Measurements from ENCODE around the gene LRP8. TPM values are rescaled to one million over a fixed set of nuclear protein-coding genes. Genes with fewer than 3 reads are reported as not detected.

The LRP8 gene
- 43.8 to 54.8 TPM (median 52.5 TPM) in 5 replicates for total RNA-seq (2022; extraction: Qiagen RNA extraction; ENCODE audit: low read depth)

GRCh38 chr1:53328009-53328461 is at the start of gene LRP8:
Gene LRP8 (minus strand): TSS chr1:53328070. CDS start chr1:53327912, 158 bp downstream.

DNA sequence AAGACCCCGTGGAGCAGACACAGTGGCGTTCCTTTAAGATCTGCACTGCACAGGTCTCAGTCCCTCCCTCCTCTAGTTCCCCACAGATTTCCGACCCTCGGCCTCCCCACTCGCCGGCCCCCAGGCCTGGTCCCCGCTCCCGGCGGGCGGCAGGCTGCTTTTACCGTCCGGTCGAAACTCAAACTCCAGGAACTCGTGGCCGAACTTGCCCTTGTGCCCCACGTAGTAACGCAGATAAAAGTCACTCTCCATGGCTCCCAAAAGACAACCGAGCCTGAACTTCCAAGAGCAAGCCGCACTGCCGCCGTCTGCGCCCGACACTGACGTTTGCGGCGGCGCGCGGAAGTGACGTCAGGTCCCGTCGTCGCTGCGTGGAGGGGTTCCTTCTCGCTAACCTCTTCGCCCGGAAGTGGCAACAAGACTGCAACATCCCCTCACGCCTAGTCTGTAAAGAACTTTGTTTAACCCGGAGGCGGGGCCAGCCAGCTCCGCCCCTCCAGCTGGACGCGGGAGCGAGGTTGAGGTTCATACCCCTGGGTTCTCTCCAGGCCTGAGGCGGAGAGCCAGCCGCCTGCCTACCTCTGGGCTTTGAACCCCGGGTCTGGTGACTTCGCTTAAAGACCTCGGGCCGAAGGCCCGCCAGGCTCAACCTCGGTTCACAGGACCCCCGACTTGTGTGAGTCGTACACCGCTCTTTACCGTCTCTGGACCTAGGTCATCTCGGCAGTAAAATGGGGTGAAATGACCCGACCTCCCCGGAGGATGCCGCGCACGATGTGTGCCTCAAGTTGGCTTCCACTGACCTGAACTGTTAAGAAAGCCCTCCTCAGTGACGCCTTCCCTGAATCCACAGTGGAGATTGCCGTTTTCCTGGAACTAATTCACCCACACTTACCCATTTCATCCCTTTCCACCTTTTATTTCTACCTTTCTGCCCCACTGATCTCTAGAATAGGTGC is 89.4 kb downstream of the LRP8 start, which contains the start of gene MAGOH:
TSS of gene MAGOH (minus strand) at position 322 of the 959 bp plus-strand sequence. CDS start at position 252, 70 bp downstream.

DNA sequence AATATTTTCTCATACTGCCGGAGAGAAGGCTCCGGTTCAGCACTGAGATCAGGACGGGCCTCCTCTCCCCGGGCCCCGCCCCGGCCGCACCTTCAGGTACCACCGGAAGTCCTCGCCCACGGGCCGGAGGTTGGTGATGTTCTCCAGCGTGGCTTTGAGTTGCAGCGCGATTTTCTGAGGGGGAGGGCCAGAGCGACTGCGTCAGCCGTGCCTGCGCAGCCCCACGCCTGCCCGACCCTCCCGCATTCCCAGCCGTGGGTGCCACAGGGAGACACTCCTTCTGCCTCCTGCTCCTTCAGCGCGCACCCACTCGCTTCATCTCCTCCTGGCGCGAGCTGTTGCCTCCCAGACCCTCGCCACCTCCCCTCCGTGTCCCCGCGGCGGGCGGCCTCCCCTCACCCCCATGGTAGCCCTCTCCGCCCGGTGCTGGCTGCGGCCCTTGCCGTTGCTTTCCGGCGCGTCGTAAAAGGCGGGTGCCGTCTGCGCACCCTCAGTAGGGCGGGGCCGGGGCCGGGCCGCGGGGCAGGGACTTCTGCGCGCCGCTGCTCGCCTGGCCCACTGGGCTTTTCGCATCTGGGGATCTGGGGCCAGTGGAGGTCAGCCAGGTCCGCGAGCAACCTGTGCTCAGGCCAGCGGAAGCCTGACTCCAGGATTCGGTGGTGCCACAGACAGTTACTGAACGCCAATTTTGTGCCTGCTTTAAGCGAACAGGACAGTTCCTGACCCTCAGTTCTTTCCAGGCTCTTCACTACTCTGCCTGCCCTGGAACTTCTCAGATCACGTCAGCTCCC is 107.5 kb downstream of the LRP8 start, which contains the start of gene CZIB:
TSS of gene CZIB (minus strand) at position 464 of the 791 bp plus-strand sequence. CDS start at position 405, 59 bp downstream.

GRCh38 chr1:53196485-53197290 is 131.2 kb downstream of the LRP8 start, which contains the start of gene CPT2:
Gene CPT2 (plus strand): TSS chr1:53196824. CDS start chr1:53196944, 120 bp downstream.

Other genes with a start within 250 kb of the LRP8 start
- 0.04 TPM in 1 of 5 replicates, not detected in the others for gene SLC1A7, start 185.4 kb downstream of the LRP8 start, total RNA-seq (2022; extraction: Qiagen RNA extraction; ENCODE audit: low read depth)
- 8.2 to 10.2 TPM (median 8.8 TPM) in 5 replicates for gene CPT2, start 131.2 kb downstream of the LRP8 start, total RNA-seq (2022; extraction: Qiagen RNA extraction; ENCODE audit: low read depth)
- gene CZIB, start 107.4 kb downstream of the LRP8 start, total RNA-seq (2022; extraction: Qiagen RNA extraction; ENCODE audit: low read depth) = 29.3 to 32.1 TPM (median 30.5 TPM) in 5 replicates
- 62.9 to 90.0 TPM (median 67.4 TPM) in 5 replicates for gene MAGOH, start 89.6 kb downstream of the LRP8 start, total RNA-seq (2022; extraction: Qiagen RNA extraction; ENCODE audit: low read depth)
- gene DMRTB1, start 131.3 kb upstream of the LRP8 start, total RNA-seq (2022; extraction: Qiagen RNA extraction; ENCODE audit: low read depth) = not detected in 5 replicates